ENCODE results near the gene SHISA6.

DNA sequence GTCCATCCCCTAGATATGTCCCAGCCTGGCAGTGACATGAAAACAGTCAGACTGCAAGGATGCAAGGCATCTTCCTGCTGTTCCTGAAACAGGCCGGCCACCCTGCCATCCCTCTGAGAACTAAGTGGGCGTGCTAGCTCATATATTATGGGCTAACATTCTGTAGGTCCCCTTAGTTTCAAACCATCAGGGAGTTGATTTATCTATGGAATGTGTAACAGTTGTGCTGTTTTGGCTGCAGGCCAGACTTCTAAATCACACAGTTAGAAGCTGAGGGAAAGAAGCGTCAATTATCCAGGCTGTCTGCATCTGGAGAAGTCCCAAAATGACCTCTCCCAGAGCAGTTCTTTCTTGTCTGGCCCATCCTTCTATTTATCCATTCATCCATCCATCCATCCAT is 254.6 kb downstream of the SHISA6 start:
- TF ChIP-seq, protein P1, sequence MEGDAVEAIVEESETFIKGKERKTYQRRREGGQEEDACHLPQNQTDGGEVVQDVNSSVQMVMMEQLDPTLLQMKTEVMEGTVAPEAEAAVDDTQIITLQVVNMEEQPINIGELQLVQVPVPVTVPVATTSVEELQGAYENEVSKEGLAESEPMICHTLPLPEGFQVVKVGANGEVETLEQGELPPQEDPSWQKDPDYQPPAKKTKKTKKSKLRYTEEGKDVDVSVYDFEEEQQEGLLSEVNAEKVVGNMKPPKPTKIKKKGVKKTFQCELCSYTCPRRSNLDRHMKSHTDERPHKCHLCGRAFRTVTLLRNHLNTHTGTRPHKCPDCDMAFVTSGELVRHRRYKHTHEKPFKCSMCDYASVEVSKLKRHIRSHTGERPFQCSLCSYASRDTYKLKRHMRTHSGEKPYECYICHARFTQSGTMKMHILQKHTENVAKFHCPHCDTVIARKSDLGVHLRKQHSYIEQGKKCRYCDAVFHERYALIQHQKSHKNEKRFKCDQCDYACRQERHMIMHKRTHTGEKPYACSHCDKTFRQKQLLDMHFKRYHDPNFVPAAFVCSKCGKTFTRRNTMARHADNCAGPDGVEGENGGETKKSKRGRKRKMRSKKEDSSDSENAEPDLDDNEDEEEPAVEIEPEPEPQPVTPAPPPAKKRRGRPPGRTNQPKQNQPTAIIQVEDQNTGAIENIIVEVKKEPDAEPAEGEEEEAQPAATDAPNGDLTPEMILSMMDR (conservative IDR thresholded peaks at IDR 0.05 in 1 of 2, IDR thresholded peaks at IDR 0.05 in 1 of 2; ENCODE audit: extremely low read depth in 1 of 2, insufficient read depth in 1 of 2, low read depth in 1 of 2, low read length in 2 of 2), result no peak
- TF ChIP-seq EZH2 (IDR thresholded peaks at IDR 0.05; ENCODE audit: borderline replicate concordance, low read length), result no peak

All from mammary epithelial cell (primary cell).